Measurements from ENCODE around the gene STRA6.

STRA6 gene

DNA sequence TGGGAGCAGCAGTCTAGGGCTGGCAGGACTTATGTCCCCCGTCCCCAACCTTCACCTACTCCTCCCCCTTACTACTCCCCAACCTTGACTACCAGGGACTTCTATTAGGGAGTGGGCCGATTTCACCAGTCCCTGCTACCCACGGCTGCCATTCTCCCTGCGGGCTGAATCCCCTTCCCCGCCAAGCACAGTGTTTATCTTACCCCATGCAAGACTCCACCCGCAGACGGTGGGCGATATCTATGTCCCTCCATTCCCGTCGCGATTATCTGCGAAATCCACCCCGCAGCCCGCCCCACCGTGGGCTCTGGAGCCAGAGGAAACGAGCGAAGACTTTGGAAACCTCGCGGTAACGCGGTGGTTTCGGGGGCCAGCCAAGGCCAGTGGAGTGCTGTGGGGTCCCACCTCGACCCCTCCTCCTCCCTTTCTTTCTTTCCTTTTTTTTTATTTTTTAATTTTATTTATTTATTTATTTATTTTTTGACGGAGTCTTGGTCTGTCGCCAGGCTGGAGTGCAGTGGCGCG, 67.5 kb downstream of the STRA6 start:
- TF ChIP-seq, protein P1, sequence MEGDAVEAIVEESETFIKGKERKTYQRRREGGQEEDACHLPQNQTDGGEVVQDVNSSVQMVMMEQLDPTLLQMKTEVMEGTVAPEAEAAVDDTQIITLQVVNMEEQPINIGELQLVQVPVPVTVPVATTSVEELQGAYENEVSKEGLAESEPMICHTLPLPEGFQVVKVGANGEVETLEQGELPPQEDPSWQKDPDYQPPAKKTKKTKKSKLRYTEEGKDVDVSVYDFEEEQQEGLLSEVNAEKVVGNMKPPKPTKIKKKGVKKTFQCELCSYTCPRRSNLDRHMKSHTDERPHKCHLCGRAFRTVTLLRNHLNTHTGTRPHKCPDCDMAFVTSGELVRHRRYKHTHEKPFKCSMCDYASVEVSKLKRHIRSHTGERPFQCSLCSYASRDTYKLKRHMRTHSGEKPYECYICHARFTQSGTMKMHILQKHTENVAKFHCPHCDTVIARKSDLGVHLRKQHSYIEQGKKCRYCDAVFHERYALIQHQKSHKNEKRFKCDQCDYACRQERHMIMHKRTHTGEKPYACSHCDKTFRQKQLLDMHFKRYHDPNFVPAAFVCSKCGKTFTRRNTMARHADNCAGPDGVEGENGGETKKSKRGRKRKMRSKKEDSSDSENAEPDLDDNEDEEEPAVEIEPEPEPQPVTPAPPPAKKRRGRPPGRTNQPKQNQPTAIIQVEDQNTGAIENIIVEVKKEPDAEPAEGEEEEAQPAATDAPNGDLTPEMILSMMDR (IDR thresholded peaks at IDR 0.05; ENCODE audit: control extremely low read depth, extremely low read depth, low read depth, missing control alignments), result no peak
- ChIA-PET CTCF (interaction anchor here (0.8 to 1.5 kb wide), 4 partner anchors 11 to 187 kb away, joined by 3 to 7 read pairs (median 3); no protein-coding TSS in a partner anchor), POLR2A (no interaction called here)
- DNase-seq (ENCODE audit: extremely low spot score), result no peak

DNA sequence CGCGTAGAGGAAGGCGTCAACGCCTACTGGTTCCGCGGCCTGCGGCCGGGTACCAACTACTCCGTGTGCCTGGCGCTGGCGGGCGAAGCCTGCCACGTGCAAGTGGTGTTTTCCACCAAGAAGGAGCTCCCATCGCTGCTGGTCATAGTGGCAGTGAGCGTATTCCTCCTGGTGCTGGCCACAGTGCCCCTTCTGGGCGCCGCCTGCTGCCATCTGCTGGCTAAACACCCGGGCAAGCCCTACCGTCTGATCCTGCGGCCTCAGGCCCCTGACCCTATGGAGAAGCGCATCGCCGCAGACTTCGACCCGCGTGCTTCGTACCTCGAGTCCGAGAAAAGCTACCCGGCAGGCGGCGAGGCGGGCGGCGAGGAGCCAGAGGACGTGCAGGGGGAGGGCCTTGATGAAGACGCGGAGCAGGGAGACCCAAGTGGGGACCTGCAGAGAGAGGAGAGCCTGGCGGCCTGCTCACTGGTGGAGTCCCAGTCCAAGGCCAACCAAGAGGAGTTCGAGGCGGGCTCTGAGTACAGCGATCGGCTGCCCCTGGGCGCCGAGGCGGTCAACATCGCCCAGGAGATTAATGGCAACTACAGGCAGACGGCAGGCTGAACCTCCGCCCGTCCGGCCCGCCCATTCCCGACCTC, 68.1 kb downstream of the STRA6 start:
- ChIA-PET POLR2A (no interaction called here), CTCF (interaction anchor here (0.7 to 1.5 kb wide), 10 partner anchors 9 to 188 kb away, joined by 3 to 9 read pairs (median 3); no protein-coding TSS in a partner anchor)
- no peak for DNase-seq (ENCODE audit: extremely low spot score)
- TF ChIP-seq, protein P1 (IDR thresholded peaks at IDR 0.05; ENCODE audit: control extremely low read depth, extremely low read depth, low read depth, missing control alignments), result peak; percentile 41

DNA sequence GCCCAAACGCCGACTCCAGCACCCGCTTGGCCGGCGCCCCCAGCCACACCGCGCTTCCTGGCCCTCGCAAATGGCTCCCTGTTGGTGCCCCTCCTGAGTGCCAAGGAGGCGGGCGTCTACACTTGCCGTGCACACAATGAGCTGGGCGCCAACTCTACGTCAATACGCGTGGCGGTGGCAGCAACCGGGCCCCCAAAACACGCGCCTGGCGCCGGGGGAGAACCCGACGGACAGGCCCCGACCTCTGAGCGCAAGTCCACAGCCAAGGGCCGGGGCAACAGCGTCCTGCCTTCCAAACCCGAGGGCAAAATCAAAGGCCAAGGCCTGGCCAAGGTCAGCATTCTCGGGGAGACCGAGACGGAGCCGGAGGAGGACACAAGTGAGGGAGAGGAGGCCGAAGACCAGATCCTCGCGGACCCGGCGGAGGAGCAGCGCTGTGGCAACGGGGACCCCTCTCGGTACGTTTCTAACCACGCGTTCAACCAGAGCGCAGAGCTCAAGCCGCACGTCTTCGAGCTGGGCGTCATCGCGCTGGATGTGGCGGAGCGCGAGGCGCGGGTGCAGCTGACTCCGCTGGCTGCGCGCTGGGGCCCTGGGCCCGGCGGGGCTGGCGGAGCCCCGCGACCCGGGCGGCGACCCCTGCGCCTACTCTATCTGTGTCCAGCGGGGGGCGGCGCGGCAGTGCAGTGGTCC, 68.7 kb downstream of the STRA6 start:
- TF ChIP-seq, protein P1 (IDR thresholded peaks at IDR 0.05; ENCODE audit: control extremely low read depth, extremely low read depth, low read depth, missing control alignments), result no peak
- CTCF ChIA-PET, result interaction anchor here (0.7 to 1.5 kb wide), 9 partner anchors 9 to 188 kb away, joined by 3 to 9 read pairs (median 3); no protein-coding TSS in a partner anchor
- DNase-seq (ENCODE audit: extremely low spot score), result no peak
- POLR2A ChIA-PET, result no interaction called here

DNA sequence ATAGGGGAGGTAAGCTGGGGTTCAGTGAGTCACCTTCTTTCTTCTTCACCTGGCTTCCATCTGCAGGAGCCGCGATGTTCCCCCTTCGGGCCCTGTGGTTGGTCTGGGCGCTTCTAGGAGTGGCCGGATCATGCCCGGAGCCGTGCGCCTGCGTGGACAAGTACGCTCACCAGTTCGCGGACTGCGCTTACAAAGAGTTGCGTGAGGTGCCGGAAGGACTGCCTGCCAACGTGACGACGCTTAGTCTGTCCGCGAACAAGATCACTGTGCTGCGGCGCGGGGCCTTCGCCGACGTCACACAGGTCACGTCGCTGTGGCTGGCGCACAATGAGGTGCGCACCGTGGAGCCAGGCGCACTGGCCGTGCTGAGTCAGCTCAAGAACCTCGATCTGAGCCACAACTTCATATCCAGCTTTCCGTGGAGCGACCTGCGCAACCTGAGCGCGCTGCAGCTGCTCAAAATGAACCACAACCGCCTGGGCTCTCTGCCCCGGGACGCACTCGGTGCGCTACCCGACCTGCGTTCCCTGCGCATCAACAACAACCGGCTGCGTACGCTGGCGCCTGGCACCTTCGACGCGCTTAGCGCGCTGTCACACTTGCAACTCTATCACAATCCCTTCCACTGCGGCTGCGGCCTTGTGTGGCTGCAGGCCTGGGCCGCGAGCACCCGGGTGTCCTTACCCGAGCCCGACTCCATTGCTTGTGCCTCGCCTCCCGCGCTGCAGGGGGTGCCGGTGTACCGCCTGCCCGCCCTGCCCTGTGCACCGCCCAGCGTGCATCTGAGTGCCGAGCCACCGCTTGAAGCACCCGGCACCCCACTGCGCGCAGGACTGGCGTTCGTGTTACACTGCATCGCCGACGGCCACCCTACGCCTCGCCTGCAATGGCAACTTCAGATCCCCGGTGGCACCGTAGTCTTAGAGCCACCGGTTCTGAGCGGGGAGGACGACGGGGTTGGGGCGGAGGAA, 69.6 kb downstream of the STRA6 start:
- TF ChIP-seq, protein P1 (IDR thresholded peaks at IDR 0.05; ENCODE audit: control extremely low read depth, extremely low read depth, low read depth, missing control alignments), result peak; percentile 22
- no peak for DNase-seq (ENCODE audit: extremely low spot score)
- POLR2A ChIA-PET, result no interaction called here
- CTCF ChIA-PET, result interaction anchor here (0.9 to 1.7 kb wide), 2 partner anchors 175 to 183 kb away, joined by 3 to 5 read pairs; no protein-coding TSS in a partner anchor

GRCh38 chr15:74131628-74132413, 70.8 kb downstream of the STRA6 start:
- ChIA-PET POLR2A (no interaction called here), CTCF (interaction anchor here (0.9 to 1.7 kb wide), 3 partner anchors 176 to 190 kb away, joined by 3 to 5 read pairs (median 3); no protein-coding TSS in a partner anchor)
- TF ChIP-seq, protein P1 (IDR thresholded peaks at IDR 0.05; ENCODE audit: control extremely low read depth, extremely low read depth, low read depth, missing control alignments), result no peak
- no peak for DNase-seq (ENCODE audit: extremely low spot score)

All from GM10248 (cell line).